Uterus (tissue), 2 donors: Measurements from ENCODE around the gene ADARB2.

ENCODE experiments used
- CTCF ChIP-seq, 4 experiments: fragments of 200-600 bp in 2 of 4; fragments of 450-650 bp in 2 of 4; sonication (generic) in 2 of 4; IDR thresholded peaks; one replicate each; pipeline ENCODE4 v1.5.1; 2016 to 2019; ENCODE audit warnings: antibody characterized with exemption in 4 of 4, mild to moderate bottlenecking in 2 of 4, moderate library complexity in 1 of 4
- POLR2A ChIP-seq, 2 donors: fragments of 450-650 bp; IDR thresholded peaks; one replicate each; pipeline ENCODE4 v1.6.1; 2016; ENCODE audit warnings: antibody characterized with exemption in 2 of 2, mild to moderate bottlenecking in 1 of 2, moderate library complexity in 1 of 2

- TF ChIP-seq POLR2A (IDR thresholded peaks at IDR 0.05) (no peak), CTCF (IDR thresholded peaks at IDR 0.05) (no peak)
These were observed 567.1 kb downstream of the ADARB2 start for GRCh38 chr10:1169981-1170866.
